T-helper 2 cell treated with Interferon-gamma antibody and Interleukin-4, amounts not matched to agents 5 μg/mL and 100 μg/mL, for 36 hours (primary cell): ENCODE data around the gene USP21.

Experiments used
- DNase-seq: peaks from one replicate; pipeline ENCODE4 v3.0.0; 2021; ENCODE audit warnings: low spot score
- H3K27ac Mint-ChIP-seq: one replicate; pipeline ENCODE4 v1.8.0; 2021; ENCODE audit warnings: mild to moderate bottlenecking, mixed read lengths
- H3K27me3 Mint-ChIP-seq: one replicate; pipeline ENCODE4 v1.8.0; 2021; ENCODE audit warnings: low read depth, mixed read lengths
- H3K36me3 Mint-ChIP-seq: one replicate; pipeline ENCODE4 v1.8.0; 2021; ENCODE audit warnings: low read depth, mixed read lengths
- H3K4me1 Mint-ChIP-seq: one replicate; pipeline ENCODE4 v1.8.0; 2021; ENCODE audit warnings: low read depth, mixed read lengths
- H3K4me3 Mint-ChIP-seq: one replicate; pipeline ENCODE4 v1.8.0; 2022; ENCODE audit warnings: mild to moderate bottlenecking, moderate library complexity, mixed read lengths
- H3K9me3 Mint-ChIP-seq: one replicate; pipeline ENCODE4 v1.8.0; 2021; ENCODE audit warnings: mixed read lengths

Gene USP21

DNA sequence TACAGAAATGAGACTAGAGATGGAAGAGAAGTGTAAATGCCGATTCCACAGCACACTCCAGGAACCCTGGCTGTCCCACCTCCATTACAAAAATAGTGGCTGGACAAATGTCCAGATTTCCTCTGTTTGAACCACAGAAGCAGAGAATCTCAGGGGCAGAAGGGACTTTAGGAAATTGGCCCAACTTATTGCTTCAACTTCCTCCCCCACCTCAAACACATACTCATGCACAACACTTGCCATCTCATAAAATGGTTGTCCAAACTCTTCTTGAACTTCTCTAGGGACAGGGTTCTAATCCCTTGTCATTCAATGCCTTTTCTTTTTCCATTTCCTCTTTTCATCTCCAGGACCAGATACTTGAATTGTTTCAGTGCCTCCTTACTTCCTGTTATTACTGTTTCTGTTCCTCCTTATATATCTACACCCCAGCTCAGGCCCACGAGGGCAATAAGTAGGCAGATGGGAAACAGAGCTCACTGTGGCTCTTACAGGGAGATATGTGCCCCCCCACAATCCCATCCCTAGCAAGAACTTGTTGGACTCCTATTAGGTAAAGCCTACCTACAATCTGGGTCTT lies 26.5 kb downstream of the USP21 start:
- Mint-ChIP-seq H3K36me3 (peaks cover 8% of the 10 kb centered on the region), H3K27ac (peak overlapping the region; percentile 98), H3K4me1 (peaks cover 55% of the 10 kb centered on the region), H3K9me3 (no peaks in the 10 kb centered on the region), H3K4me3 (peak overlapping the region; percentile 79), H3K27me3 (no peaks in the 10 kb centered on the region)
- no peak for DNase-seq

- no peak for DNase-seq
- peak overlapping the region; percentile 46 for H3K27ac Mint-ChIP-seq
- no peaks in the 10 kb centered on the region for H3K9me3 Mint-ChIP-seq
- H3K27me3 Mint-ChIP-seq: no peaks in the 10 kb centered on the region
- peaks cover 4% of the 10 kb centered on the region for H3K36me3 Mint-ChIP-seq
- H3K4me3 Mint-ChIP-seq: no peak overlapping the region
- H3K4me1 Mint-ChIP-seq: peaks cover 53% of the 10 kb centered on the region
Measured at GRCh38 chr1:161187311-161187710, 28.0 kb downstream of the USP21 start.

GRCh38 chr1:161188381-161188780 lies 29.1 kb downstream of the USP21 start:
- Mint-ChIP-seq H3K36me3 (no peaks in the 10 kb centered on the region), H3K27ac (peak overlapping the region; percentile 11), H3K27me3 (no peaks in the 10 kb centered on the region), H3K4me1 (peaks cover 52% of the 10 kb centered on the region), H3K9me3 (no peaks in the 10 kb centered on the region), H3K4me3 (no peak overlapping the region)
- DNase-seq: no peak

- Mint-ChIP-seq H3K4me1 (peaks cover 48% of the 10 kb centered on the region), H3K4me3 (no peak overlapping the region), H3K9me3 (no peaks in the 10 kb centered on the region), H3K36me3 (no peaks in the 10 kb centered on the region), H3K27me3 (no peaks in the 10 kb centered on the region), H3K27ac (no peak overlapping the region)
- no peak for DNase-seq
Measured at GRCh38 chr1:161189036-161189435, 29.7 kb downstream of the USP21 start.

DNA sequence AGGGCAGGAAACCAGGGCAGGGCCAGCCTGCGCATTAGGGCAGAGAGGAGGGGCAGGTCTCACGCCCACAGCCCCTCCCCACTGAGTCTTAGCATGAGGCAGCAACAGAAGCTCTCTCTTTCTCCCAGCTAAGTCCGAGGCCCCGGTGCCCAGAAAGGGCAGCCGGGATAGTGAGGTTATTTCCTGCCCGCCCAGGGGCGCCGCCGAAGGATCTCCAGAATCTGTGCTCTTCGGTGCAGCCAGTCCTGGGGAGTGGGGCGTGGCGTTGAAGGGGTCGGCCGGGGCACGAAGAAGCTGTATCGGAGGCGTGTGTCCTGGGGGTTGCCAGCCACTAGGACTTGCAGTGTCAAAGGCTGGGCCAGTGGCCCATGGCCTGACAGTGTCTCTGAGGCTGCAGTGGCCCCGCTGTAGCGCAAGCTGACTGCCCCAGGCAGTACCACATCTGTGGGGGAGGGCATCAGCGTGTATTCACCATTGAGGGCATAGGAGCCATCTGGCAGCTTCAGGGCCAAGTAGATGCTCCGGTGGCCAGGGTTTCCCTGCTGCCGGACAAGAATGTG lies 31.7 kb downstream of the USP21 start:
- no peaks in the 10 kb centered on the region for H3K9me3 Mint-ChIP-seq
- H3K27me3 Mint-ChIP-seq: no peaks in the 10 kb centered on the region
- no peaks in the 10 kb centered on the region for H3K36me3 Mint-ChIP-seq
- H3K4me1 Mint-ChIP-seq: peaks cover 34% of the 10 kb centered on the region
- H3K4me3 Mint-ChIP-seq: no peak overlapping the region
- H3K27ac Mint-ChIP-seq: no peak overlapping the region
- no peak for DNase-seq

DNA sequence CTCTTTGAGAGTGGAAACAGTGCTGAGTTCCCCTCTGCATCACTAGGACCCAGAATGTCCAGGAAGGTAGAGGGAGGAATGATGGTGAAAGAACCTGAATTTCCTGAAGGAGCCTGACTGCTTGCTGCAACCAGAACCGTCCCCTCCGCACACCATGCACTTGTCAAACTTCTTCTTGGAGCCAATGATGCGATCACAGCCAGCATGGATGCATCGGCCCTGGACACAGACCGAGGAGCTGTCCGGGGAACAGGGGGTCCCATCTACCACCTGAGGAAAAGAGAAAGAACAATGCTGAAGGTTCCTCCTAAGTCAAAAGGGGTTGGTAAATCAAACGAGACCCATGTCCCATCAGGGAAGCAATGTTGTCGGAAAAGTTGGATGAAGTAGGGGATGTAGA lies 32.7 kb downstream of the USP21 start:
- H3K9me3 Mint-ChIP-seq: no peaks in the 10 kb centered on the region
- DNase-seq: no peak
- no peak overlapping the region for H3K4me3 Mint-ChIP-seq
- no peaks in the 10 kb centered on the region for H3K36me3 Mint-ChIP-seq
- no peak overlapping the region for H3K27ac Mint-ChIP-seq
- peaks cover 28% of the 10 kb centered on the region for H3K4me1 Mint-ChIP-seq
- H3K27me3 Mint-ChIP-seq: no peaks in the 10 kb centered on the region

- peaks cover 20% of the 10 kb centered on the region for H3K4me1 Mint-ChIP-seq
- H3K36me3 Mint-ChIP-seq: no peaks in the 10 kb centered on the region
- H3K27me3 Mint-ChIP-seq: no peaks in the 10 kb centered on the region
- peak overlapping the region; percentile 83 for H3K27ac Mint-ChIP-seq
- H3K4me3 Mint-ChIP-seq: no peak overlapping the region
- no peaks in the 10 kb centered on the region for H3K9me3 Mint-ChIP-seq
- peak; percentile 54 for DNase-seq
Measured at GRCh38 chr1:161192476-161193465, 33.5 kb downstream of the USP21 start.

- Mint-ChIP-seq H3K4me3 (no peak overlapping the region), H3K27me3 (no peaks in the 10 kb centered on the region), H3K9me3 (no peaks in the 10 kb centered on the region), H3K27ac (no peak overlapping the region), H3K36me3 (no peaks in the 10 kb centered on the region), H3K4me1 (peaks cover 19% of the 10 kb centered on the region)
- DNase-seq: no peak
Measured at GRCh38 chr1:161193561-161194235, 34.4 kb downstream of the USP21 start.

DNA sequence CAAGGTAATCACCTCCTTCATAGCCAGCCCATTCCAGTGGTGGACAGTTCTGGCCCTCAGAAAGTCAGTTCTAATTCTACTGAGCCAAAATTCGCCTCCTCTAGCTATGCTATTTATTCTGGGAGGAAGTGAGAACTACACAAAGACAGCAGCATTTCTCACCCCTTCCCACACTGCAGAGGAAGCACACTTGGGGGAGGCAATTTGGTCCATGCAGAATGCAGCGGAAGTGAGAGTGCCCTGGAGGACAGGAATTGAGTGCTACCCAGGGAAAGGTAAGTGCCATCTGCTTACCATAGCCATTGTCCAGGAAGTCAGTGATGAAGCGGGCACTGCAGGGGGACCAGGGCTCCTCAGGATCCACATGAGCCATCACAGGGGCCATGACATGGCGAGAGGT lies 35.9 kb downstream of the USP21 start:
- H3K4me1 Mint-ChIP-seq: peaks cover 19% of the 10 kb centered on the region
- no peak overlapping the region for H3K4me3 Mint-ChIP-seq
- no peak for DNase-seq
- no peaks in the 10 kb centered on the region for H3K27me3 Mint-ChIP-seq
- H3K27ac Mint-ChIP-seq: peak overlapping the region; percentile 60
- H3K36me3 Mint-ChIP-seq: no peaks in the 10 kb centered on the region
- H3K9me3 Mint-ChIP-seq: no peaks in the 10 kb centered on the region

DNA sequence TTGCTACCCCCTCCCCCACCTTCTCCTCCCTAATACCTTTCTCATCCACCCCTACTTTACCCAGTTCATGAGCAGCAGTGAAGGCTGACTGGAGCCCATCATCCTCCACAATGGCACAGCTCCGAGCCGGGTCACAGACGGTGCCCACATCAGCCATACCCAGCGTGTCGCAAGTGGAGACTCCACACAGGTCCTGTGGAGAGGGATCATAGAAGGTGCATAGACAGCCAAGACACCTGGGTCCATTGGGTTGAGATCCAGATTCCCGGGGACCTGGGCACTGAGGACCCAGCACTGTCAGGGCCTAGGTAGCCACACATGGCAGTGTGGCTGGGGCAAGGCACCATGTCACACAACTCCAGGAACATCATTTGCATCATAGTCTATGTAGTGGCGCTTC lies 36.8 kb downstream of the USP21 start:
- H3K9me3 Mint-ChIP-seq: no peaks in the 10 kb centered on the region
- H3K36me3 Mint-ChIP-seq: no peaks in the 10 kb centered on the region
- no peaks in the 10 kb centered on the region for H3K27me3 Mint-ChIP-seq
- H3K4me1 Mint-ChIP-seq: peaks cover 27% of the 10 kb centered on the region
- H3K4me3 Mint-ChIP-seq: no peak overlapping the region
- no peak for DNase-seq
- H3K27ac Mint-ChIP-seq: no peak overlapping the region

GRCh38 chr1:161196521-161197451 lies 37.5 kb downstream of the USP21 start:
- H3K36me3 Mint-ChIP-seq: no peaks in the 10 kb centered on the region
- no peak overlapping the region for H3K4me3 Mint-ChIP-seq
- peak overlapping the region; percentile 64 for H3K27ac Mint-ChIP-seq
- H3K4me1 Mint-ChIP-seq: peaks cover 32% of the 10 kb centered on the region
- H3K9me3 Mint-ChIP-seq: no peaks in the 10 kb centered on the region
- DNase-seq: no peak
- no peaks in the 10 kb centered on the region for H3K27me3 Mint-ChIP-seq

DNA sequence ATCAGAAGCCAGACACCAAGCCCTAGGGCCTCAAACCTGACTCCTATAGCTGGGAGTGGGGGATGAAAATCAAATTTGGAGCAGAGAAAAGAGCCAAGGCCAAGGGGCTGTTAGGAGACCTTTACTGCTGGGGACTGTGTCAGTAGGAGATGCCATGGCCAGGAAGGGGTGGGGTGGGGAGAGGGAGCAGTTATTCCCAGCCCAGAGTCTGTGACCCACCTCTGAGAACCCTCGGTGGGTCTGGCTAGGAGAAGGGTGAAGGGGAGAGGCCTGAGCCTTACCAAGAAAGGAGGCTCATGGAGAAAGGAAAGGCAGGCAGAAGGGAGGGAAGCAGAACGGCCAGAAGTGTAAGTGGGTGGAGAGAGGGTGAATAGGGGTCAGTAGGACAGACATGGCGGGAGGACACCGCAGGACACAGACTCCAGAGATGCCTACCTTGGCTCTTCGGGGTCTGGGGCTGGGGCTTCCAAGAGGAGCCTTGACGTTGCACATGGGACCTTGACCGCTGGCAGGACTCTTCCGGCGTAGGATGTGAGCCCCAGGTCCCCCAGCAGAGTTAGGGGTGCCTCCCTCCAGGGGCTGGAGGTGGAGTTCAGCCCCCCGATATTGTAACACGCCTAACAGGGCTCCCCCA lies 38.4 kb downstream of the USP21 start:
- Mint-ChIP-seq H3K36me3 (peaks cover 1% of the 10 kb centered on the region), H3K4me1 (peaks cover 26% of the 10 kb centered on the region), H3K27ac (peak overlapping the region; percentile 64), H3K4me3 (no peak overlapping the region), H3K9me3 (no peaks in the 10 kb centered on the region), H3K27me3 (no peaks in the 10 kb centered on the region)
- DNase-seq: no peak
